ENCODE measurements around the gene ANKRD23. TPM values are rescaled to one million over a fixed set of nuclear protein-coding genes. Genes with fewer than 3 reads are reported as not detected.

Gene ANKRD23
- polyA plus RNA-seq, 1 of the 3 experiments (the other 2 are of a cell fraction) = 3.1 TPM

DNA sequence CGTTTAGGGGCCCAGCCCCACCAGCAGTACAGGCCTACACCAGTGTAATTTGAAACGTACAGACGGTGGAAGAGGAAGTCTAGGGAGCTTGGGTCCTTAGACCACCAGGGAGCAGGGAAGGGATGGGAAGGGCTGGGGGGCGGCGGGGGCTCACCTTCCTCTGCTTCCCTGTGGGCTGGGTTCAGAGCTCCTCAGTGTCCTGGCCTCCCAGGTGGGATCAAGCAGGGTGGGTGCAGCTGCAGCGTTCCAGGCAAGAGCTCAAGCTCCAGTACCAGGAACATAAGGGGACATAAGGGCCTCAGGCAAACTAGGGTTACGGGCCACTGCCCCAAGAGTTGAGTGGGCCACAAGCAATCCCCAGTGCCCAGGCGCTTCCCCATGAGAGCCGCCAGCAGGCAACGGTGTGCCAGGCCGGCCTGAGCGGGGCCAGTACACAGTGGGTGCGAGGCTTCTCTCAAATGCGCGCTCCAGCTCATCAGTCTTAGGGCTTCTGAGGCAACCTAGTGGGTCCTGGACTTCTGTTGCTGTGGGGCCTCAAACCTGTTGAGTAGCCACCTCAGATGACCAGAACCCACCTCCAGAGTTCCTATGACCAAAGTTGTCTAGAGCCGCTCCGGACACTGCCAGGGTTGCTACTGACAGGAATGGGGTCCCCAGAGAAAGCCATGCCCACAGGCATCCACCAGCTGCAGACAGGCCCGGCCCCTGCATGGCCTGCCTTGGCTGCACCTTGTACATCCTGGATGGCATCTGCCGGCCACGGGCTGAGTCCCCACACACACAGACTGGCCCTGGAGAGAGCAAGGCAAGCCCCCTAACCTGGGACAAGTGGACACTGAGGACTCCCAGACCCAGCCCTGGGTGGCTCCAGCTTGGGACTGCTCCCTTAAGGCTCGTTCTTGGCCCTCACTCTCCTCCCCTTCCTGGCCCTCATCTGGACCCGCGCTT is 5.2 kb downstream of the ANKRD23 start:
- no peak overlapping the region for H3K27ac ChIP-seq (ENCODE audit: low read depth in 2 of 2, low read length in 1 of 2)
- no peaks in the 10 kb centered on the region for H3F3A ChIP-seq (replicated peaks; ENCODE audit: insufficient read depth)
- no peaks in the 10 kb centered on the region for H3K9me2 ChIP-seq
- no peak overlapping the region for H3K9ac ChIP-seq
- H3K4me3 ChIP-seq (ENCODE audit: low read depth in 2 of 2, low read length in 1 of 2) = no peak overlapping the region
- H2AFZ ChIP-seq (ENCODE audit: low read depth) = no peak overlapping the region
- H3K79me2 ChIP-seq (ENCODE audit: insufficient read depth) = no peaks in the 10 kb centered on the region
- DNase-seq = no peak
- TF ChIP-seq, protein P1, sequence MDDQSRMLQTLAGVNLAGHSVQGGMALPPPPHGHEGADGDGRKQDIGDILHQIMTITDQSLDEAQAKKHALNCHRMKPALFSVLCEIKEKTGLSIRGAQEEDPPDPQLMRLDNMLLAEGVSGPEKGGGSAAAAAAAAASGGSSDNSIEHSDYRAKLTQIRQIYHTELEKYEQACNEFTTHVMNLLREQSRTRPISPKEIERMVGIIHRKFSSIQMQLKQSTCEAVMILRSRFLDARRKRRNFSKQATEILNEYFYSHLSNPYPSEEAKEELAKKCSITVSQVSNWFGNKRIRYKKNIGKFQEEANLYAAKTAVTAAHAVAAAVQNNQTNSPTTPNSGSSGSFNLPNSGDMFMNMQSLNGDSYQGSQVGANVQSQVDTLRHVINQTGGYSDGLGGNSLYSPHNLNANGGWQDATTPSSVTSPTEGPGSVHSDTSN (IDR thresholded peaks at IDR 0.05) = no peak
- no peak for TF ChIP-seq RCOR1 (IDR thresholded peaks at IDR 0.05; ENCODE audit: low read length)
- TF ChIP-seq TCF12 (IDR thresholded peaks at IDR 0.05) = no peak
- TF ChIP-seq, protein P2, sequence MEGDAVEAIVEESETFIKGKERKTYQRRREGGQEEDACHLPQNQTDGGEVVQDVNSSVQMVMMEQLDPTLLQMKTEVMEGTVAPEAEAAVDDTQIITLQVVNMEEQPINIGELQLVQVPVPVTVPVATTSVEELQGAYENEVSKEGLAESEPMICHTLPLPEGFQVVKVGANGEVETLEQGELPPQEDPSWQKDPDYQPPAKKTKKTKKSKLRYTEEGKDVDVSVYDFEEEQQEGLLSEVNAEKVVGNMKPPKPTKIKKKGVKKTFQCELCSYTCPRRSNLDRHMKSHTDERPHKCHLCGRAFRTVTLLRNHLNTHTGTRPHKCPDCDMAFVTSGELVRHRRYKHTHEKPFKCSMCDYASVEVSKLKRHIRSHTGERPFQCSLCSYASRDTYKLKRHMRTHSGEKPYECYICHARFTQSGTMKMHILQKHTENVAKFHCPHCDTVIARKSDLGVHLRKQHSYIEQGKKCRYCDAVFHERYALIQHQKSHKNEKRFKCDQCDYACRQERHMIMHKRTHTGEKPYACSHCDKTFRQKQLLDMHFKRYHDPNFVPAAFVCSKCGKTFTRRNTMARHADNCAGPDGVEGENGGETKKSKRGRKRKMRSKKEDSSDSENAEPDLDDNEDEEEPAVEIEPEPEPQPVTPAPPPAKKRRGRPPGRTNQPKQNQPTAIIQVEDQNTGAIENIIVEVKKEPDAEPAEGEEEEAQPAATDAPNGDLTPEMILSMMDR (IDR thresholded peaks at IDR 0.05) = no peak
- peaks cover 3 to 15% of the 10 kb centered on the region in 2 experiments for H3K36me3 ChIP-seq (replicated peaks in 1 of 2; ENCODE audit: control insufficient read depth in 1 of 2, insufficient read depth in 2 of 2, low read length in 1 of 2)
- WGBS (ENCODE audit: low lambda C conversion rate) = 96% methylated on average over 18 of the region's 23 CpGs
- H3K4me2 ChIP-seq = no peak overlapping the region
- ChIA-PET CTCF (interaction anchor here (1.0 to 2.8 kb wide), 3 partner anchors 89 to 113 kb away, joined by 3 to 9 read pairs (median 6); no protein-coding TSS in a partner anchor), POLR2A (no interaction called here)
- H3K27me3 ChIP-seq (ENCODE audit: insufficient read depth) = no peaks in the 10 kb centered on the region
- peaks cover 0 to 7% of the 10 kb centered on the region in 2 experiments; a peak in 1 of 4 replicates for H3K4me1 ChIP-seq (ENCODE audit: control insufficient read depth in 1 of 2, insufficient read depth in 2 of 2, low read depth in 1 of 2, low read length in 1 of 2)
- no peaks in the 10 kb centered on the region for H4K20me1 ChIP-seq (ENCODE audit: insufficient read depth)
- H3K9me3 ChIP-seq = no peaks in the 10 kb centered on the region

DNA sequence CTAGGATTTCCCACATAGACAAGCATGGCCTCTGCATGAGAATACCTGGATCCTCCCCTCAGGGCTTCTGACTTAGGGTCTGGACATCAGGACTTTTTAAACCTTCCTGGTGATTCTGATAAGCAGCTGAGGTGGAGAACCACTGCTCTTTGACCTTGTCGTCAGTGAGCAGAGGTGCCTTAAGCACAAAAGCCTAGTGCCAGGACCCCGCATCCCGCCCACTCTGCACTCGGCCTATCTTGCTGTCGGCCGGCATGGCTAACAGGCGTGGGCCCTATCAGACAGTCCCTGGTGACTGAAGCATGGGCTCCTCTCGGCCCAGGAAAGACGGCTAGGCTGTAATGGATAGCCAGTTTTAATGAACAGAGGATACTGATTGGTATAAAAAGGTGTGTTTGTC is 6.2 kb downstream of the ANKRD23 start:
- Histone ChIP-seq H2AFZ (ENCODE audit: low read depth) (no peak overlapping the region), H3K9me2 (no peaks in the 10 kb centered on the region), H3K27ac (ENCODE audit: low read depth in 2 of 2, low read length in 1 of 2) (no peak overlapping the region), H3K79me2 (ENCODE audit: insufficient read depth) (no peaks in the 10 kb centered on the region), H3K36me3 (replicated peaks in 1 of 2; ENCODE audit: control insufficient read depth in 1 of 2, insufficient read depth in 2 of 2, low read length in 1 of 2) (peaks cover 3 to 21% of the 10 kb centered on the region in 2 experiments), H3K9ac (no peak overlapping the region), H3K4me2 (no peak overlapping the region), H3F3A (replicated peaks; ENCODE audit: insufficient read depth) (no peaks in the 10 kb centered on the region), H3K4me3 (ENCODE audit: low read depth in 2 of 2, low read length in 1 of 2) (no peak overlapping the region), H3K9me3 (no peaks in the 10 kb centered on the region), H3K4me1 (ENCODE audit: control insufficient read depth in 1 of 2, insufficient read depth in 2 of 2, low read depth in 1 of 2, low read length in 1 of 2) (peaks cover 0 to 7% of the 10 kb centered on the region in 2 experiments; a peak in 1 of 4 replicates), H3K27me3 (ENCODE audit: insufficient read depth) (no peaks in the 10 kb centered on the region), H4K20me1 (ENCODE audit: insufficient read depth) (no peaks in the 10 kb centered on the region)
- 94% methylated on average over 6 of the region's 9 CpGs for WGBS (ENCODE audit: low lambda C conversion rate)
- POLR2A ChIA-PET = no interaction called here
- CTCF ChIA-PET = interaction anchor here (0.6 to 2.8 kb wide), 3 partner anchors 18 to 114 kb away, joined by 3 to 9 read pairs (median 6); partner anchors contain the start of gene ANKRD39
- DNase-seq = no peak
- TF ChIP-seq, protein P3, sequence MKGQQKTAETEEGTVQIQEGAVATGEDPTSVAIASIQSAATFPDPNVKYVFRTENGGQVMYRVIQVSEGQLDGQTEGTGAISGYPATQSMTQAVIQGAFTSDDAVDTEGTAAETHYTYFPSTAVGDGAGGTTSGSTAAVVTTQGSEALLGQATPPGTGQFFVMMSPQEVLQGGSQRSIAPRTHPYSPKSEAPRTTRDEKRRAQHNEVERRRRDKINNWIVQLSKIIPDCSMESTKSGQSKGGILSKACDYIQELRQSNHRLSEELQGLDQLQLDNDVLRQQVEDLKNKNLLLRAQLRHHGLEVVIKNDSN (IDR thresholded peaks at IDR 0.05; ENCODE audit: borderline replicate concordance, low read depth) = no peak
- TF ChIP-seq MXI1 (IDR thresholded peaks at IDR 0.05; ENCODE audit: low read depth, low read length) = no peak
- no peak for TF ChIP-seq CHD2 (IDR thresholded peaks at IDR 0.05; ENCODE audit: low read length, partially characterized antibody)
- TF ChIP-seq SMC3 (IDR thresholded peaks at IDR 0.05; ENCODE audit: low read depth, low read length) = no peak
- TF ChIP-seq FOXJ3 (CRISPR knock-in tag; IDR thresholded peaks at IDR 0.05) = no peak
- TF ChIP-seq TEAD4 (IDR thresholded peaks at IDR 0.05; ENCODE audit: borderline replicate concordance, insufficient read depth) = no peak
- no peak for TF ChIP-seq GATA2 (CRISPR knock-in tag; IDR thresholded peaks at IDR 0.05)
- no peak for TF ChIP-seq RXRA (IDR thresholded peaks at IDR 0.05; ENCODE audit: borderline replicate concordance, low read depth)
- no peak for TF ChIP-seq RFX5 (IDR thresholded peaks at IDR 0.05; ENCODE audit: low read length)
- TF ChIP-seq, protein P1 (IDR thresholded peaks at IDR 0.05) = no peak
- TF ChIP-seq, protein P4, sequence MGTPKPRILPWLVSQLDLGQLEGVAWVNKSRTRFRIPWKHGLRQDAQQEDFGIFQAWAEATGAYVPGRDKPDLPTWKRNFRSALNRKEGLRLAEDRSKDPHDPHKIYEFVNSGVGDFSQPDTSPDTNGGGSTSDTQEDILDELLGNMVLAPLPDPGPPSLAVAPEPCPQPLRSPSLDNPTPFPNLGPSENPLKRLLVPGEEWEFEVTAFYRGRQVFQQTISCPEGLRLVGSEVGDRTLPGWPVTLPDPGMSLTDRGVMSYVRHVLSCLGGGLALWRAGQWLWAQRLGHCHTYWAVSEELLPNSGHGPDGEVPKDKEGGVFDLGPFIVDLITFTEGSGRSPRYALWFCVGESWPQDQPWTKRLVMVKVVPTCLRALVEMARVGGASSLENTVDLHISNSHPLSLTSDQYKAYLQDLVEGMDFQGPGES (IDR thresholded peaks at IDR 0.05; ENCODE audit: low read depth, low read length) = no peak
- TF ChIP-seq, protein P2 (IDR thresholded peaks at IDR 0.05) = no peak
- no peak for TF ChIP-seq TCF12 (IDR thresholded peaks at IDR 0.05)
